HCT116 (cell line): ENCODE measurements around the gene PPIL3.

Experiments
- CTCF ChIP-seq, 3 experiments: fragments of 200-600 bp in 1 of 3; sonication (generic) in 1 of 3; IDR thresholded peaks in 2 of 3; conservative IDR thresholded peaks in 1 of 3; 2 replicates each; pipeline ENCODE4 v1.5.1; 2012 to 2017; ENCODE audit warnings: low read depth in 2 of 3, low read length in 2 of 3, antibody characterized with exemption in 1 of 3, borderline replicate concordance in 1 of 3, control low read depth in 1 of 3, mild to moderate bottlenecking in 1 of 3, mixed read lengths in 1 of 3, mixed run types in 1 of 3, moderate library complexity in 1 of 3; ENCODE audit not compliant: insufficient read depth in 1 of 3
- POLR2A ChIP-seq: IDR thresholded peaks from 2 replicates; pipeline ENCODE4 v1.7.0; 2011; ENCODE audit warnings: borderline replicate concordance; ENCODE audit not compliant: insufficient read depth, insufficient read length; ENCODE audit errors: extremely low read depth
- TCF7L2 ChIP-seq: IDR thresholded peaks from 2 replicates; pipeline ENCODE4 v1.7.0; 2011; ENCODE audit warnings: borderline replicate concordance, inconsistent platforms; ENCODE audit not compliant: insufficient read depth, insufficient read length; ENCODE audit errors: extremely low read depth

GRCh38 chr2:200905618-200906296 lies 16.9 kb upstream of the PPIL3 start:
- TF ChIP-seq CTCF (IDR thresholded peaks at IDR 0.05 in 2 of 3, conservative IDR thresholded peaks at IDR 0.05 in 1 of 3; ENCODE audit: borderline replicate concordance in 1 of 3, insufficient read depth in 1 of 3, low read depth in 2 of 3, low read length in 2 of 3) (peak; percentile 77 to 92 (median 82)), POLR2A (no peak), TCF7L2 (no peak)
